Stimulated activated CD8-positive, alpha-beta memory T cell treated with anti-CD3 and anti-CD28 coated beads, Interleukin-4, amount 100 ng/mL, for 48 hours (primary cell): ENCODE results near the gene LRRC58.
"Not testable (repeated sequence)": the region's sequence is repeated elsewhere in the genome, so short reads cannot be mapped to it uniquely, and the experiment has no call there.

ENCODE experiments used
- DNase-seq: peaks from one replicate; pipeline ENCODE4 v3.0.0-alpha.2; 2020

Gene LRRC58

DNA sequence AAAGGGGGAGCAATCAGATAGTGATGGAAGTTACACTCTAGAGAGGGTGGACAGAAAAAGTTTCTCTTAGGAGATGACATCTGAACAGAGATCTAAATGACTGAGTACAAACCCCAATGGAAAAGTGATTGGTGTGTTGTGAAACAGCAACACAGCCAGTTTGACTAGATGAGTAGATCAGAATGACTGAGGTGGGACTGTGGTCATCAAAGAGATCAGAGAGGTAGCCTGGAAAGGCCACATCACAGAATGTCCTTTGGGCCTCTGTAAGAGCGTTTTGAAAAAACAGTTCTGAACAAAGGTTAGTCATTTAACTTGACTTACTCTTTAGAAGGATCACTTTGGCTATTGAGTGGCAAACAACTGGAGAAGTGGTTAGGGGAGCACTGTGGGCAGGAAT is 10.6 kb downstream of the LRRC58 start:
- DNase-seq = peak; percentile 37

GRCh38 chr3:120332646-120333045 is 16.5 kb downstream of the LRRC58 start:
- DNase-seq = no peak

GRCh38 chr3:120331076-120331475 is 18.1 kb downstream of the LRRC58 start:
- no peak for DNase-seq

DNA sequence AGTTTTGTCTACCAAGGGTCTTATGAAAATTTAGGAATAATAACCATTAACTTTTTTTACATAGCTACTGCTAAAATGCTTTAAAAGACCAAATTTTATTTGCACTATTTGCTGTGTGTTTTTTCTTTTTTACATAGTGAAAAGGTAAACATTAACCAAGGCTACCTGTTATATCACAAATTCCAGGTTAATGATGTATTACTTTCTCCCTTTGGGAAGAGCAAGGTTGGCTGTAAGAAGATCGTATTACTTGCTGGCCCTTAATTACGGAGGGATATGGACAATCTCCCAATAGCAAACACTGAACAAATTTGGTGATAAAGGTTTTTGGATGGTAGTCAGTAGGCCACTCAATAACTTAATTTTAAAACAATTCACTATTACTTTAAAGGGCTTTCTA is 22.4 kb downstream of the LRRC58 start:
- no peak for DNase-seq

DNA sequence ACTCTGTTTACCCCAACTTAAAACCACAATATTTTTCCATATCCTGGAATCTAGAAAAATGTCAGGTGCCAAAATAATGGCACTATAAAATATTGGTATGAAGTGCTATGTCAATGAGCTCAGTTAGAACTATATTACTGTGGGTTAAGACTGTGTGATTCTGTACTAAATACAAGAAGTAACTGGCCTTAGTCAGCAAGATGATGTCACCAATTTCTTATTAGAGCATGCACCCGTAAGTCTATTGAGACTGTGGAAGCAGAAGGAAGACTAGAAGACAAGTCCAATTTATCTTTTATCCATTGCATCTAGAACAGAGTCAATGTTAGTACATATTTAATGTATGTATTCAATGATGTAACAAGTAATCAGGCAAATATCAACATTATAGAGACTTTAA is 25.0 kb downstream of the LRRC58 start:
- DNase-seq = no peak

GRCh38 chr3:120323761-120324160 is 25.4 kb downstream of the LRRC58 start:
- not testable (repeated sequence) for DNase-seq

- no peak for DNase-seq
These were observed 37.0 kb downstream of the LRRC58 start for GRCh38 chr3:120311863-120312794.

DNA sequence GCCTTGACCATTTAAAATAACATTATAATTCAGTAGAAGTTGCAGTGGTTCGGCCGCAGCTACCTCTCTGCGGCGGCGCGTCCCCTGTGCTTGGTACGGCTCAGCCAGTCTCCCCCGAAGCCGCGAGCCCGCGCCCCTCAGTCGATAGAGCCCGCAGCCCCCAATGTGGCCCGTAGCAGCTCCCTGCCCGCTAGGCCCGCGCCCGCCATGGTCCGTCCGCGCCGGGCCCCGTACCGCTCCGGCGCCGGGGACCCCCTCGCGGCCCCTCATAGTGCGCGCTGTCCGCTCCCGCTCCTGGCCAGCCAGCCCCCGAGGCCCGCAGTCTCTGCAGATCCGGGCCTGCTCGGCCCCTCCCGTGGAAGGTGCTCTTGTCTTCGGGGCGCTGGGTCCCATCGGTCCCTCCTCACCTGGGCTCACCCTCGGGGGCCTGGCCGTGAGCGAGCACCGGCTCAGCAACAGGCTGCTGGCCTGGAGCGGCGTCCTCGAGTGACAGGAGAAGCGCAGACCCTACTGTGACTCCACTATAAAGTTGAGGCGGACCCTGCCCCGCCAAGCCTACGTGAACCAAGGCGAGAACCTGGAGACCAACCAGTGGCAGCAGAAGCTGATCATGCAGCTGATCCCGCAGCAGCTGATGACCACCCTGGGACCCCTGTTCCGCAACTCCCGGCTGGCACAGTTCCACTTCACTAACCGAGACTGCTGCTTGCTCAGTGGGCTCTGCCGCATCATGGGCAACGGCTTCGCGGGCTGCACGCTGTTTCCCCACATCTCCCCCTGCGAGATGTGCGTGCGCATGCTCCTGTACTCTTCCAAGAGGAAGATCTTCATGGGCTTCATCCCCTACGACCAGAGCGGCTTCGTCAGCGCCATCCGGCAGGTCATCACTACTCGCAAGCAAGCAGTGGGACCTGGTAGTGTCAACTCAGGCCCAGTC is 42.4 kb downstream of the LRRC58 start:
- no peak for DNase-seq

- no peak for DNase-seq
These were observed 44.5 kb downstream of the LRRC58 start for GRCh38 chr3:120304616-120305015.

DNA sequence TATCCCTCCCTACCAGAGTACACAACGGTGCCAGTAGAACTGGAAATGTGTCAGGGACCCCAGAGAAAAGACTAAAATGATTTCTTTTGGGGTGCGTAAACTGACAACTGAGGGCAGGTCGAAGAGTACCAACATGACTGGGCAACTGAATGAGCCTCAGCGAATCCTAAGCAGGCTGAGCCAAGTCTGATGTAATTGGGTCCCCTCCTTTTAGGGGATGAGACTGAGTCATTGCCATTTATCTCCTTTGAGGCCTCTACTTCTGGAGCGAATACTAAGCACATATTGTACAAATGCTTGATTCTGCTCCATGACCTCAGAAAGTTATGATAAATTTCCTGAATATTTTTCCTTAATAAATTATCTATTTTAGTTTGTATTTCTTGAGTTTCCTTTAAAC is 46.8 kb downstream of the LRRC58 start:
- no peak for DNase-seq

DNA sequence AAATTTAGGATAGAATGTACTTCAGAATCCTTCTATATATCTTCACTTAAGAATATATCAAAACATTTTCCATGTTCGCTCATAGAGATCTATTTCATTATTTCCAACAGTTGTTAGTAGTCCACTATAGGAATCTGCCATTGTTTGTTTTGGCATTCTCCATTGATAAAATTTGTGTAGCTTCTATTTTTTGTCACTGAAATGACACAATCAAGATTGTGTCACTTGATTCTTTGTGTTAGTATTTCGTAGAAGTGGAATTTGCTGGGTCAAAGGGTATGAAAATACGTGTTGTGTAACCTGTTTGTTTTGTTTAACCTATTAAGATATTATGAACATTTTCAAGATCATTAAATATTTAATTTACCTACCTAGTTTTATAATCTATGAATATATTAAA is 48.2 kb downstream of the LRRC58 start:
- no peak for DNase-seq

DNA sequence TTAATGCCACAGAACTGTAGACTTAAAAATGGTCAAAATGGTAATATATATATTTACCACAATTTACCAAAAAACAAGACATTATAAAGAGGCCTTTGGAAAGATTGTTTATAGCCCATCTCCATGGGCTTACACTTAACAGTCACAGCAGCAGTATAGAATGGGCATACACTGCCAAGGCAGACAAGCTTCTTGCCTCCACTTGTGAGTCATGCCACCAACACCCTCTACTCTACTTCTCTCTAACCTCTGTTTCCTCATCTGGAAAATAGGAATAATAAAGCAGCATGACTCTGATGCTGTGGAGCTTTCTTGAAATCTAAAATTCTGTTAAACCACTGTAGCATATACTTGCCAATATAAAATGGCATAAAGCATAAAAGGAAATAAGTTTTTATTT is 49.8 kb downstream of the LRRC58 start:
- no peak for DNase-seq

DNA sequence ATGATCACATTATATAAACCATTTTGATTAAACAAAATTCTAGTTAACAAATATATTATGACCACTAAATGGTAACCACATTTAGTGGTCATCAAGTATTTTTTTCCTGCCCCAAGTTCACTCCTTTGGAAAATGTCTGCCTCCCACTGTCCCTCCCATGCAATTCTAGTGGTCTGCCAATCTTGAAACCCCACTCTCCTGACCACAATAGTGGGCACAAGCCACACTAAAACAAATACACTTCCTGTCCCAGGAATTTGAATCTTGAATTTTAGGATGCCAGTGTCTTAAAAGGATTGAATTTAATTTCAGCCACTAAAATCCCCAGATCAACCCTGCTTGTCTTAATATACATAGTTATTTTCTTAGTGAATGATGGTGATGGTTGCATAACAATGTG is 50.2 kb downstream of the LRRC58 start:
- no peak for DNase-seq

GRCh38 chr3:120291552-120291951 is 57.6 kb downstream of the LRRC58 start:
- DNase-seq = not testable (repeated sequence)

DNA sequence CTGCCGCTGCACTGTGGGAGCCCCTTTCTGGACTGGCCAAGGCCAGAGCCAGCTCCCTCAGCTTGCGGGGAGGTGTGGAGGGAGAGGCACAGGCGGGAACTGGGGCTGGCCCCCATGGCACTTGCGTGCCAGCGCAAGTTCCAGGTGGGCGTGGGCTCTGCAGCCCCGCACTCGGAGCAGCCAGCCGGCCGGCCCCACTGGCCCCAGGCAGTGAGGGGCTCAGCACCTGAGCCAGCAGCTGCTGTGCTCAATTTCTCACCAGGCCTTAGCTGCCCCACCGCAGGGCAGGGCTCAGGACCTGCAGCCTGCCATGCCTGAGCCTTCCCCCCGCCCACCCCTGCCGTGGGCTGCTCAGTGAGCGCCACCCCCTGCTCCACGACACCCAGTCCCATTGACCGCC is 59.5 kb downstream of the LRRC58 start:
- DNase-seq = no peak

DNA sequence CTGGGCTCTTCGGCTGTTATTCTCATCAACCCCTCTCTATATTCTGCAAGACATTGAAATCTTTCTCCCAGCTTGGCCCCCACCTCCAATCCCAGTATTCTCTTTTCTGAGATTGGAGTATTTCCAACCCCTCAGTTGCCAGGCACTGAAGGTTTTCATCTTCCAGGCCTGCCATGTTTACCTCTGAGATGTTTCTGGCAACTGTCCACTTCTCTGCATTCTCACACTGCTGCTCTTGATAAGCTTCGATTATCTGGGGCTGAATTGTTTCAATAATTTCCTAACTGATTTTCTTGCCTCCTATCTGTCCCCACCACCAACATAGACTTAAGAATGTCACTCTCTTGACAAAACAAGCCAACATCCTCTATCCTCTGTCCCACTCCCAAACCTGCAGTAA is 62.7 kb downstream of the LRRC58 start:
- DNase-seq = no peak

DNA sequence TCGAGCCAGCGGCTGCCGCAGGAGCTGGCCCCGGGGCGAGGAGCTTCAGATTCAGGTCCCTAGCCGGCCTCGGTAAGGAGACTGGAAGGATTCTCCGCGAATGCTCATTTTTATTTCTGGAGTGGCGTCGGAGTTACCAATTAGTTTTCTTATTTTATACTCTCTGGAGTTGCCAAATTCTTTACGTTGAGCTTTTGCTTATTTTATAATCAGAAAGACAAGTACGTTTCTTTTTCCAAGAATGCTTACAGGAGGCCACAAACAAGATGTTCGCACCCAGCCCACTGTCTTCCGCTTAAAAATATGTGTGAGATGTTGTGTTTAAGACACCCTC is 63.7 kb downstream of the LRRC58 start:
- no peak for DNase-seq

DNA sequence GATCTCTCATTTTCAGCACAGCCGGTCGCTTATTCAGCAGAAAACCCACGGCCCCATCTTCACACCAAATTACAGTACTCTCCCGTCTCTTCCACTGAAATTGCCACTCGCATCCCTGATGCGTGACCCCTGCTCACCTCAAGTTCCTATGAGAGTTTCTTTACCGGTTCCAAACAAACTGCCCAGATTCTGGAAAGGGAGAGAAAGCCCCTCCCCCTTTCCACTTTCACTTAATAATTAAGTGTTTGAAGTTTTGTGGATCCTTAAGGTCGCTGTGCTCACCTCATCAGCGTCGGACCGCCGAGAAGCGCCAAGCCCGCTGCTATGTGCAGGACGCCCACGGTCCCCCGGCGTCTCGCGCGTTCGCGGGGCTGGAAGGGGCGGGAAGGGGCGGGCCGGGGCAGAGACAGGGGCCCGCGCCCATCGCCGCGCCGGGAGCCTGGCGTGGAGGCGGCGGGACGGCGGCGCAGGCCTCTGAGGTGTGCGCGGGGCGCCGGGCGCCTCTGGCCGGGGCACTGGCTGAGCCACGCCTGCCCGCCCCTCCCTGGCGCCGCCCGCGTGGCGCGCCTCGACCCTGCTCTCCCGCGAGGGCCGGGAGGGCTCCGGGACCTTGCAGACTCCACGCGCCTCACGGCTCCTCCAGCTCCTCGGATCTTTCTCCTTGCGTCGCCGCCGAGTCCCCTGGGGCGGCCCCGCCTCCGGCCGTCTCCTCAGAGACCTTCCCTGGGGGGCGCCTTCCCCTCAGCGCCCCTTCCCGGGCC is 64.2 kb downstream of the LRRC58 start, which contains the start of gene GPR156:
GPR156 (minus strand) TSS at position 476 of the 761 bp plus-strand sequence. CDS start 41,124 bp downstream, outside the sequence.
- no peak for DNase-seq

- no peak for DNase-seq
These were observed 67.9 kb downstream of the LRRC58 start for GRCh38 chr3:120281261-120281660.

DNA sequence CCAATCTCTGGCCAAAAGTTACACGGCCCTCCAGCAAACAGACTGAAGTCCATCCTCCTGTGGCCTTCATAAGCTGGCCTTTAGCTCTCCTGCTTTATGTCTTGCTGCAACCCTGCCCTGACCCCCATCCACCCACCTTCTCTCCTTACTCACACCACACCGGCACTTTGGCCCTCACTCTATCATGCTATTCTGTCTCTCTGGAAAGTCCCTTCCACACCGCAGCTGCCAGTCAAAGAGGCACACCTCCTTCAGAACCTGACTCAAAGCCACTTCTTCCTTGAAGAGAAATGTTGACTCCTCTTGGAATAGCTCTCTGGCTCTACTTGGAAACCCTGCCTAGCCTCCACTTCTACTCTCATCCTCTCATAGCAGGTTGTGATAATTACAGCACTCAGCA is 68.6 kb downstream of the LRRC58 start:
- no peak for DNase-seq

DNA sequence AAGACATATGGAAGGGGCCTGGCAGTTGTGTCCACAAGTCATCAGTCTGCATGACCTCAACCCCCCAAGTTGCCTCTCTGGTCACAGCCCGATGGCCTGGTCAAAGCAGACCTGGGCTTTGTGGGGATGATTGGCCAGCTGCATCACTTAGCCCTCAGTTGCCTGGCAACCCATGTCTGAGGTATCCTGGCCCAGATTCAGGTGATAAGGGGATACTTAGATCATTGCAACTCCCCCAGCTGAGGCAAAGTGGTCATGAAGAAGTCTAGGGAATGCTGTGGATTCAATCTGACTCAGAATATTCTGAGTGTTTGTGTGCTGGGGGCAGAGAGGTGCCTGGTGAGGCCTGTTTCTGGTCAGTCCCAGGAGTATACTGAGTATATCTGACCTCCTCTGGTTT is 69.1 kb downstream of the LRRC58 start:
- no peak for DNase-seq

- no peak for DNase-seq
These were observed 72.4 kb downstream of the LRRC58 start for GRCh38 chr3:120276767-120277166.

- no peak for DNase-seq
These were observed 73.5 kb downstream of the LRRC58 start for GRCh38 chr3:120275618-120276017.
